Measurements from ENCODE around the gene FAR1.

The FAR1 gene

GRCh38 chr11:13777341-13777985 lies 109.0 kb downstream of the FAR1 start:
- DNase-seq (ENCODE audit: low spot score): no peak

GRCh38 chr11:13778345-13778744 lies 109.9 kb downstream of the FAR1 start:
- DNase-seq (ENCODE audit: low spot score): no peak

GRCh38 chr11:13781153-13781552 lies 112.7 kb downstream of the FAR1 start:
- peak; percentile 79 for DNase-seq (ENCODE audit: low spot score)
